ENCODE measurements around the gene TMEM203. TPM values are rescaled to one million over a fixed set of nuclear protein-coding genes. Genes with fewer than 3 reads are reported as not detected.
A peak's percentile ranks its signal among the peaks of the same experiment; 100 is the strongest.

Gene TMEM203
- total and polyA plus RNA-seq, 4 donors, result 19.9 to 27.5 (median 21.5) TPM

DNA sequence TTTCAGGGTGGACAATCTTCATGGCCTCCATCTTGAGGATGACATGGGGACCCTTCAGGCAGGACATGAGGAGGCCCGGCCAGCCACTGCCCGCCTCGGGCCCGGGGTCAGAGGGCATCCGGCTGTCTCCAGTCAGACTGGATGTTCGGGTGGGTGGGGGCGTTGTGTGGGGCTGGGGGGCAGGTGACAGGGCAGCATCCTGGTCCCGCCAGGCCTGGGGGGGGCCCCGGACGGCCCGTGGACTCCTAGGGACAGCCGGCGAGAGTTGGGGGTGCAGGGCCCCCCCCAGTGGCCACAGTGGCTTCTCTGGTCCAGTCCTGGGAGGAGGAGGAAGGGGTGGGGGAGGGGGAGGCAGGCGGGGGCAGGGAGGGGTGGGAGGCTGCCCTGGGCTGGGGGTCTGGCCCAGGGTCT lies 15.7 kb upstream of the TMEM203 start:
- 81% methylated on average over 14 of the region's 14 CpGs for WGBS
- H3K9ac ChIP-seq (ENCODE audit: low read depth in 1 of 2, low read length in 2 of 2), result no peak overlapping the region
- no peak for DNase-seq (ENCODE audit: low spot score)
- no peak for TF ChIP-seq HNF4A (conservative IDR thresholded peaks at IDR 0.05)
- TF ChIP-seq GABPA (IDR thresholded peaks at IDR 0.05 in 1 of 2, conservative IDR thresholded peaks at IDR 0.05 in 1 of 2), result no peak
- no peak for TF ChIP-seq TAF1 (conservative IDR thresholded peaks at IDR 0.05)
- TF ChIP-seq FOXA2 (IDR thresholded peaks at IDR 0.05), result no peak
- TF ChIP-seq, protein P1, sequence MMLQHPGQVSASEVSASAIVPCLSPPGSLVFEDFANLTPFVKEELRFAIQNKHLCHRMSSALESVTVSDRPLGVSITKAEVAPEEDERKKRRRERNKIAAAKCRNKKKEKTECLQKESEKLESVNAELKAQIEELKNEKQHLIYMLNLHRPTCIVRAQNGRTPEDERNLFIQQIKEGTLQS (IDR thresholded peaks at IDR 0.05), result no peak
- TF ChIP-seq, protein P2, sequence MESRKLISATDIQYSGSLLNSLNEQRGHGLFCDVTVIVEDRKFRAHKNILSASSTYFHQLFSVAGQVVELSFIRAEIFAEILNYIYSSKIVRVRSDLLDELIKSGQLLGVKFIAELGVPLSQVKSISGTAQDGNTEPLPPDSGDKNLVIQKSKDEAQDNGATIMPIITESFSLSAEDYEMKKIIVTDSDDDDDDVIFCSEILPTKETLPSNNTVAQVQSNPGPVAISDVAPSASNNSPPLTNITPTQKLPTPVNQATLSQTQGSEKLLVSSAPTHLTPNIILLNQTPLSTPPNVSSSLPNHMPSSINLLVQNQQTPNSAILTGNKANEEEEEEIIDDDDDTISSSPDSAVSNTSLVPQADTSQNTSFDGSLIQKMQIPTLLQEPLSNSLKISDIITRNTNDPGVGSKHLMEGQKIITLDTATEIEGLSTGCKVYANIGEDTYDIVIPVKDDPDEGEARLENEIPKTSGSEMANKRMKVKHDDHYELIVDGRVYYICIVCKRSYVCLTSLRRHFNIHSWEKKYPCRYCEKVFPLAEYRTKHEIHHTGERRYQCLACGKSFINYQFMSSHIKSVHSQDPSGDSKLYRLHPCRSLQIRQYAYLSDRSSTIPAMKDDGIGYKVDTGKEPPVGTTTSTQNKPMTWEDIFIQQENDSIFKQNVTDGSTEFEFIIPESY (IDR thresholded peaks at IDR 0.05), result no peak
- no peak for TF ChIP-seq FOXA1 (IDR thresholded peaks at IDR 0.05)
- no peak for TF ChIP-seq NR2F2 (IDR thresholded peaks at IDR 0.05)
- TF ChIP-seq, protein P3, sequence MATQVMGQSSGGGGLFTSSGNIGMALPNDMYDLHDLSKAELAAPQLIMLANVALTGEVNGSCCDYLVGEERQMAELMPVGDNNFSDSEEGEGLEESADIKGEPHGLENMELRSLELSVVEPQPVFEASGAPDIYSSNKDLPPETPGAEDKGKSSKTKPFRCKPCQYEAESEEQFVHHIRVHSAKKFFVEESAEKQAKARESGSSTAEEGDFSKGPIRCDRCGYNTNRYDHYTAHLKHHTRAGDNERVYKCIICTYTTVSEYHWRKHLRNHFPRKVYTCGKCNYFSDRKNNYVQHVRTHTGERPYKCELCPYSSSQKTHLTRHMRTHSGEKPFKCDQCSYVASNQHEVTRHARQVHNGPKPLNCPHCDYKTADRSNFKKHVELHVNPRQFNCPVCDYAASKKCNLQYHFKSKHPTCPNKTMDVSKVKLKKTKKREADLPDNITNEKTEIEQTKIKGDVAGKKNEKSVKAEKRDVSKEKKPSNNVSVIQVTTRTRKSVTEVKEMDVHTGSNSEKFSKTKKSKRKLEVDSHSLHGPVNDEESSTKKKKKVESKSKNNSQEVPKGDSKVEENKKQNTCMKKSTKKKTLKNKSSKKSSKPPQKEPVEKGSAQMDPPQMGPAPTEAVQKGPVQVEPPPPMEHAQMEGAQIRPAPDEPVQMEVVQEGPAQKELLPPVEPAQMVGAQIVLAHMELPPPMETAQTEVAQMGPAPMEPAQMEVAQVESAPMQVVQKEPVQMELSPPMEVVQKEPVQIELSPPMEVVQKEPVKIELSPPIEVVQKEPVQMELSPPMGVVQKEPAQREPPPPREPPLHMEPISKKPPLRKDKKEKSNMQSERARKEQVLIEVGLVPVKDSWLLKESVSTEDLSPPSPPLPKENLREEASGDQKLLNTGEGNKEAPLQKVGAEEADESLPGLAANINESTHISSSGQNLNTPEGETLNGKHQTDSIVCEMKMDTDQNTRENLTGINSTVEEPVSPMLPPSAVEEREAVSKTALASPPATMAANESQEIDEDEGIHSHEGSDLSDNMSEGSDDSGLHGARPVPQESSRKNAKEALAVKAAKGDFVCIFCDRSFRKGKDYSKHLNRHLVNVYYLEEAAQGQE (IDR thresholded peaks at IDR 0.05), result no peak
- TF ChIP-seq RAD21 (IDR thresholded peaks at IDR 0.05), result no peak
- no peak for TF ChIP-seq YY1 (IDR thresholded peaks at IDR 0.05)
- no peaks in the 10 kb centered on the region for H3K9me3 ChIP-seq (ENCODE audit: control insufficient read depth in 4 of 4, low read length in 3 of 4)
- no peaks in the 10 kb centered on the region for H3K27me3 ChIP-seq (ENCODE audit: control insufficient read depth in 4 of 4, insufficient read depth in 4 of 4, low read length in 3 of 4)
- H3K27ac ChIP-seq (ENCODE audit: low read depth in 1 of 2, low read length in 2 of 2), result no peak overlapping the region
- no peaks in the 10 kb centered on the region for H3K36me3 ChIP-seq (ENCODE audit: control insufficient read depth in 4 of 4, insufficient read depth in 3 of 4, low read depth in 1 of 4, low read length in 3 of 4)
- peaks cover 10 to 30% (median 19%) of the 10 kb centered on the region in 4 donors for H3K4me1 ChIP-seq (ENCODE audit: control insufficient read depth in 4 of 4, insufficient read depth in 4 of 4, low read length in 3 of 4)
- H3K4me3 ChIP-seq (ENCODE audit: low read depth in 1 of 3, low read length in 3 of 3), result peak overlapping the region in 1 of 3 donors; percentile 86

DNA sequence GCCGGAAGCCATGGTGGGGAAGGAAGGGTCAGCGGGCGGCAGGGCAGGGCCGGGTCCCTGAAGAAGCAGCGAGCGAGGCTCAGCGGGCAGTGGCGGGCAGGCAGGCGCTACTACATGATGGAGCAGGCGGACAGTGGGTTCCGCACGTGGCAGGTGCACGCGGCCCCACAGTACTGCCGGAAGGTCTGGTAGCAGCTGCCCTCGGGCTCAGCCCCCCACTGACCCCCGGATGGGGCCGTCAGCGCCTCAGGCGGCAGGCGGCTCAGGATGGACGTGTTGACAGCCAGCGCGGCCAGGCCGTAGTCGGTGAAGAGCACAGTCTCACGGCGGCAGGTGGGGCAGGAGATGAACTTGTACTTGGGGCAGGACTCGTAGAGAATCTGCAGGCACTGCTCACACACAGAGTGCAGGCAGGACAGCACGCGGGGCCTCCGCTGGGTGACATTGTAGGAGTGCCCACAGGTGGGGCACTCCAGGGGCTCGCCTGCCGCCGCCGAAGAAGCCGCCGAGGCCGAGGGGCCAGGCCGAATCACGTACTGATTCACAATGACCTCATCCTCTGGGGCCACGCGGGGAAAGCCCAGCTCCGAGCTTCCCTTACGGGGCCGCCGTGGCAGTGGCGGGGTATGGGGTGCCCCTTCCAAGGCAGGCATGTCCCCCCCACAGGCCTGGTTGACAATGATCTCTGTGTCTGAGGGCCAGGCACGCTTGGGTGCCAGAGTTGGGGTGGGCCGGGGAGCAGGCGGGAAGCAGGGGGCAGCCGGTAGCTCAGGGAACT lies 15.1 kb upstream of the TMEM203 start:
- 97% methylated on average over 52 of the region's 52 CpGs for WGBS
- Histone ChIP-seq H3K4me1 (ENCODE audit: control insufficient read depth in 4 of 4, insufficient read depth in 4 of 4, low read length in 3 of 4) (peaks cover 10 to 30% (median 19%) of the 10 kb centered on the region in 4 donors), H3K4me3 (ENCODE audit: low read depth in 1 of 3, low read length in 3 of 3) (no peak overlapping the region), H3K27ac (ENCODE audit: low read depth in 1 of 2, low read length in 2 of 2) (no peak overlapping the region), H3K9me3 (ENCODE audit: control insufficient read depth in 4 of 4, low read length in 3 of 4) (no peaks in the 10 kb centered on the region), H3K9ac (ENCODE audit: low read depth in 1 of 2, low read length in 2 of 2) (no peak overlapping the region), H3K36me3 (ENCODE audit: control insufficient read depth in 4 of 4, insufficient read depth in 3 of 4, low read depth in 1 of 4, low read length in 3 of 4) (peaks cover 0 to 3% (median under 1%) of the 10 kb centered on the region in 4 donors), H3K27me3 (ENCODE audit: control insufficient read depth in 4 of 4, insufficient read depth in 4 of 4, low read length in 3 of 4) (no peaks in the 10 kb centered on the region)
- DNase-seq (ENCODE audit: low spot score), result no peak
- TF ChIP-seq RXRA (IDR thresholded peaks at IDR 0.05) (no peak), SP1 (IDR thresholded peaks at IDR 0.05) (no peak), HNF4G (IDR thresholded peaks at IDR 0.05) (no peak), YY1 (IDR thresholded peaks at IDR 0.05) (no peak), RAD21 (IDR thresholded peaks at IDR 0.05) (no peak), FOXA2 (IDR thresholded peaks at IDR 0.05) (no peak)
- TF ChIP-seq, protein P1 (IDR thresholded peaks at IDR 0.05), result no peak
- TF ChIP-seq, protein P4, sequence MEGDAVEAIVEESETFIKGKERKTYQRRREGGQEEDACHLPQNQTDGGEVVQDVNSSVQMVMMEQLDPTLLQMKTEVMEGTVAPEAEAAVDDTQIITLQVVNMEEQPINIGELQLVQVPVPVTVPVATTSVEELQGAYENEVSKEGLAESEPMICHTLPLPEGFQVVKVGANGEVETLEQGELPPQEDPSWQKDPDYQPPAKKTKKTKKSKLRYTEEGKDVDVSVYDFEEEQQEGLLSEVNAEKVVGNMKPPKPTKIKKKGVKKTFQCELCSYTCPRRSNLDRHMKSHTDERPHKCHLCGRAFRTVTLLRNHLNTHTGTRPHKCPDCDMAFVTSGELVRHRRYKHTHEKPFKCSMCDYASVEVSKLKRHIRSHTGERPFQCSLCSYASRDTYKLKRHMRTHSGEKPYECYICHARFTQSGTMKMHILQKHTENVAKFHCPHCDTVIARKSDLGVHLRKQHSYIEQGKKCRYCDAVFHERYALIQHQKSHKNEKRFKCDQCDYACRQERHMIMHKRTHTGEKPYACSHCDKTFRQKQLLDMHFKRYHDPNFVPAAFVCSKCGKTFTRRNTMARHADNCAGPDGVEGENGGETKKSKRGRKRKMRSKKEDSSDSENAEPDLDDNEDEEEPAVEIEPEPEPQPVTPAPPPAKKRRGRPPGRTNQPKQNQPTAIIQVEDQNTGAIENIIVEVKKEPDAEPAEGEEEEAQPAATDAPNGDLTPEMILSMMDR (IDR thresholded peaks at IDR 0.05; ENCODE audit: low read depth, low read length, missing input control), result no peak
- TF ChIP-seq, protein P3 (IDR thresholded peaks at IDR 0.05), result no peak
- TF ChIP-seq, protein P5, sequence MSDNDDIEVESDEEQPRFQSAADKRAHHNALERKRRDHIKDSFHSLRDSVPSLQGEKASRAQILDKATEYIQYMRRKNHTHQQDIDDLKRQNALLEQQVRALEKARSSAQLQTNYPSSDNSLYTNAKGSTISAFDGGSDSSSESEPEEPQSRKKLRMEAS (IDR thresholded peaks at IDR 0.05), result no peak
- TF ChIP-seq, protein P2 (IDR thresholded peaks at IDR 0.05), result no peak
